HepG2 (cell line): ENCODE measurements around the gene ZNF318. TPM values are rescaled to one million over a fixed set of nuclear protein-coding genes. Genes with fewer than 3 reads are reported as not detected.

Experiments used
- GATA4 ChIP-seq: sonication (generic); IDR thresholded peaks from 2 replicates; pipeline ENCODE4 v1.6.1; 2016; ENCODE audit warnings: antibody characterized with exemption, low read depth, borderline replicate concordance
- MED1 ChIP-seq: sonication (generic); formaldehyde crosslinking; IDR thresholded peaks from 2 replicates; pipeline ENCODE4 v1.4.0; 2020; ENCODE audit warnings: missing genetic modification reagents
- POGZ ChIP-seq: sonication (generic); formaldehyde crosslinking; IDR thresholded peaks from 2 replicates; pipeline ENCODE4 v1.4.0; 2020; ENCODE audit warnings: mild to moderate bottlenecking, missing genetic modification reagents
- RARG ChIP-seq: sonication (generic); formaldehyde crosslinking; IDR thresholded peaks from 2 replicates; pipeline ENCODE4 v1.4.0; 2020; ENCODE audit warnings: low read depth, mild to moderate bottlenecking, missing genetic modification reagents
- SSRP1 ChIP-seq: IDR thresholded peaks from 2 replicates; pipeline ENCODE4 v1.6.1; 2016; ENCODE audit warnings: control low read depth
- ZNF30 ChIP-seq: sonication (generic); formaldehyde crosslinking; IDR thresholded peaks from 2 replicates; pipeline ENCODE4 v1.5.0; 2020; ENCODE audit warnings: mild to moderate bottlenecking, missing genetic modification reagents
- ZNF44 ChIP-seq: sonication (generic); formaldehyde crosslinking; IDR thresholded peaks from 2 replicates; pipeline ENCODE4 v1.5.1; 2020; ENCODE audit warnings: mild to moderate bottlenecking, missing genetic modification reagents
- ZNF501 ChIP-seq: sonication (generic); formaldehyde crosslinking; IDR thresholded peaks from 2 replicates; pipeline ENCODE4 v1.5.1; 2020; ENCODE audit warnings: mild to moderate bottlenecking, moderate library complexity, missing genetic modification reagents
- ZNF550 ChIP-seq: sonication (generic); formaldehyde crosslinking; IDR thresholded peaks from 2 replicates; pipeline ENCODE4 v1.4.0; 2020; ENCODE audit warnings: mild to moderate bottlenecking, missing genetic modification reagents, borderline replicate concordance
- ZNF563 ChIP-seq: sonication (generic); formaldehyde crosslinking; IDR thresholded peaks from 2 replicates; pipeline ENCODE4 v1.8.0; 2022; ENCODE audit warnings: mild to moderate bottlenecking, moderate library complexity, missing genetic modification reagents
- ZNF768 ChIP-seq: sonication (generic); formaldehyde crosslinking; IDR thresholded peaks from 2 replicates; pipeline ENCODE4 v1.4.0; 2020; ENCODE audit warnings: missing genetic modification reagents
- polyA plus RNA-seq, 8 experiments: library from polyadenylated mRNA; depleted of rRNA in 3 of 8; stranded (reverse) in 7 of 8; unstranded in 1 of 8; fragments of >200 nt; fragmentation: Illumina TruSeq in 4 of 8; extraction: Trizol in 4 of 8; gene quantifications; 2 replicates each; pipeline versions ENCODE4 v1.2.1 to v1.2.3, GENCODE V29; 2011 to 2016; ENCODE audit warnings: low read depth in 4 of 8, missing spikeins in 1 of 8, mixed read lengths in 1 of 8; ENCODE audit not compliant: insufficient read depth in 1 of 8
- total RNA-seq, 5 experiments: library from RNA; depleted of rRNA; stranded (reverse); fragments of >200 nt; fragmentation: Illumina TruSeq; extraction: Trizol; gene quantifications; 2 replicates each; pipeline ENCODE4 v1.2.3, GENCODE V29; 2016; ENCODE audit warnings: low read depth in 1 of 5
- TF ChIP-seq, protein P1 (sequence below): sonication (generic); formaldehyde crosslinking; IDR thresholded peaks from 2 replicates; pipeline ENCODE4 v1.4.0; 2020; ENCODE audit warnings: missing genetic modification reagents, borderline replicate concordance
- TF ChIP-seq, protein P2 (sequence below): sonication (generic); formaldehyde crosslinking; IDR thresholded peaks from 2 replicates; pipeline ENCODE4 v1.4.0; 2020; ENCODE audit warnings: missing genetic modification reagents
- TF ChIP-seq, protein P3 (sequence below): sonication (generic); formaldehyde crosslinking; IDR thresholded peaks from 2 replicates; pipeline ENCODE4 v1.5.0; 2020; ENCODE audit warnings: mild to moderate bottlenecking, missing genetic modification reagents
- TF ChIP-seq, protein P4 (sequence below): IDR thresholded peaks from 2 replicates; pipeline ENCODE4 v1.6.1; 2012; ENCODE audit warnings: low read depth, low read length, improper control_type of control experiment

Gene ZNF318
- total and polyA plus RNA-seq, 2 of the 13 experiments (the other 11 are each of a cell fraction or from before 2014, with no cell fraction given): 13.0 to 14.5 TPM

DNA sequence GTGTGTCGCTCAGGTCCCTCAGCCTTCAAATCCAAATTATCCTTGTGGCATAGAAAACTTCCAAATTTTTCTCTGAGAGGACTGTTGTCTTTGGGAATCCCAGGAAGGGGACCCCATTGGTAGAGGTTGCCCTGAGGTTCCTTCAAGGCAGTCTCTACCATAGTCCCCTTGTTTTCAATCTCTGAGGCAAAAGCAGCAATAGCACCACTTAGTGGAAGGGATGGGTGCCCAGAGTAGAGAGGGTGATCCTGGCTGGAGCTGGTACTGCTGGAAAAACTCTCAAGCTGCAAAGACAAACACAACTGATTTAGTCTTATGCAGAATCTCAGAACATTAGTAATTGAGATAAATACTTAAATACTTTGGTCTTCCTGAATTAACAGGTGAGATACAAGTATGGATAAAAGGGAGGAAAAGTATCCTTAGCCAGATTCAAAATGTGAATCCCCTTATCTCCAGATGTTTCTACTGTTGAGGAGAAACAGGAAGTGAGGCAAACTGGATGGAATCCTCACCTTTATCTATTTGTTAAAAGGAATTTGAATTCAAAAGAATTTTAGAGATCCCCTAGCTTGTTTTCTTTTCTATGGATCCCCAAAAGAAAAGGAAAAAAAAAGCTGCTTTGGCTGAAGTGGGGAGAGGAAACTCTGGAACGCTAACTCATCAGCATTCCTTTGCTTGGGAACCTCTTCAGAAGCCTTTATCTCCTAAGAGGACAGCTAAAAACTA lies 13.4 kb downstream of the ZNF318 start (continued):
- TF ChIP-seq, protein P1, sequence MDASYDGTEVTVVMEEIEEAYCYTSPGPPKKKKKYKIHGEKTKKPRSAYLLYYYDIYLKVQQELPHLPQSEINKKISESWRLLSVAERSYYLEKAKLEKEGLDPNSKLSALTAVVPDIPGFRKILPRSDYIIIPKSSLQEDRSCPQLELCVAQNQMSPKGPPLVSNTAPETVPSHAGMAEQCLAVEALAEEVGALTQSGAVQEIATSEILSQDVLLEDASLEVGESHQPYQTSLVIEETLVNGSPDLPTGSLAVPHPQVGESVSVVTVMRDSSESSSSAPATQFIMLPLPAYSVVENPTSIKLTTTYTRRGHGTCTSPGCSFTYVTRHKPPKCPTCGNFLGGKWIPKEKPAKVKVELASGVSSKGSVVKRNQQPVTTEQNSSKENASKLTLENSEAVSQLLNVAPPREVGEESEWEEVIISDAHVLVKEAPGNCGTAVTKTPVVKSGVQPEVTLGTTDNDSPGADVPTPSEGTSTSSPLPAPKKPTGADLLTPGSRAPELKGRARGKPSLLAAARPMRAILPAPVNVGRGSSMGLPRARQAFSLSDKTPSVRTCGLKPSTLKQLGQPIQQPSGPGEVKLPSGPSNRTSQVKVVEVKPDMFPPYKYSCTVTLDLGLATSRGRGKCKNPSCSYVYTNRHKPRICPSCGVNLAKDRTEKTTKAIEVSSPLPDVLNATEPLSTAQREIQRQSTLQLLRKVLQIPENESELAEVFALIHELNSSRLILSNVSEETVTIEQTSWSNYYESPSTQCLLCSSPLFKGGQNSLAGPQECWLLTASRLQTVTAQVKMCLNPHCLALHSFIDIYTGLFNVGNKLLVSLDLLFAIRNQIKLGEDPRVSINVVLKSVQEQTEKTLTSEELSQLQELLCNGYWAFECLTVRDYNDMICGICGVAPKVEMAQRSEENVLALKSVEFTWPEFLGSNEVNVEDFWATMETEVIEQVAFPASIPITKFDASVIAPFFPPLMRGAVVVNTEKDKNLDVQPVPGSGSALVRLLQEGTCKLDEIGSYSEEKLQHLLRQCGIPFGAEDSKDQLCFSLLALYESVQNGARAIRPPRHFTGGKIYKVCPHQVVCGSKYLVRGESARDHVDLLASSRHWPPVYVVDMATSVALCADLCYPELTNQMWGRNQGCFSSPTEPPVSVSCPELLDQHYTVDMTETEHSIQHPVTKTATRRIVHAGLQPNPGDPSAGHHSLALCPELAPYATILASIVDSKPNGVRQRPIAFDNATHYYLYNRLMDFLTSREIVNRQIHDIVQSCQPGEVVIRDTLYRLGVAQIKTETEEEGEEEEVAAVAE: no peak; the same call in 1 of the 2 replicates
- TF ChIP-seq ZNF30 (CRISPR knock-in tag): no peak
- TF ChIP-seq RARG (CRISPR knock-in tag): no peak
- no peak for TF ChIP-seq ZNF563 (CRISPR knock-in tag)
- no peak for TF ChIP-seq ZNF501 (CRISPR knock-in tag)
- TF ChIP-seq GATA4: no peak
- no peak for TF ChIP-seq MED1
- TF ChIP-seq POGZ (CRISPR knock-in tag): no peak
- no peak for TF ChIP-seq ZNF768 (CRISPR knock-in tag)
- TF ChIP-seq SSRP1: no peak
- TF ChIP-seq, protein P2, sequence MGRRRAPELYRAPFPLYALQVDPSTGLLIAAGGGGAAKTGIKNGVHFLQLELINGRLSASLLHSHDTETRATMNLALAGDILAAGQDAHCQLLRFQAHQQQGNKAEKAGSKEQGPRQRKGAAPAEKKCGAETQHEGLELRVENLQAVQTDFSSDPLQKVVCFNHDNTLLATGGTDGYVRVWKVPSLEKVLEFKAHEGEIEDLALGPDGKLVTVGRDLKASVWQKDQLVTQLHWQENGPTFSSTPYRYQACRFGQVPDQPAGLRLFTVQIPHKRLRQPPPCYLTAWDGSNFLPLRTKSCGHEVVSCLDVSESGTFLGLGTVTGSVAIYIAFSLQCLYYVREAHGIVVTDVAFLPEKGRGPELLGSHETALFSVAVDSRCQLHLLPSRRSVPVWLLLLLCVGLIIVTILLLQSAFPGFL (CRISPR knock-in tag): no peak
- TF ChIP-seq, protein P3, sequence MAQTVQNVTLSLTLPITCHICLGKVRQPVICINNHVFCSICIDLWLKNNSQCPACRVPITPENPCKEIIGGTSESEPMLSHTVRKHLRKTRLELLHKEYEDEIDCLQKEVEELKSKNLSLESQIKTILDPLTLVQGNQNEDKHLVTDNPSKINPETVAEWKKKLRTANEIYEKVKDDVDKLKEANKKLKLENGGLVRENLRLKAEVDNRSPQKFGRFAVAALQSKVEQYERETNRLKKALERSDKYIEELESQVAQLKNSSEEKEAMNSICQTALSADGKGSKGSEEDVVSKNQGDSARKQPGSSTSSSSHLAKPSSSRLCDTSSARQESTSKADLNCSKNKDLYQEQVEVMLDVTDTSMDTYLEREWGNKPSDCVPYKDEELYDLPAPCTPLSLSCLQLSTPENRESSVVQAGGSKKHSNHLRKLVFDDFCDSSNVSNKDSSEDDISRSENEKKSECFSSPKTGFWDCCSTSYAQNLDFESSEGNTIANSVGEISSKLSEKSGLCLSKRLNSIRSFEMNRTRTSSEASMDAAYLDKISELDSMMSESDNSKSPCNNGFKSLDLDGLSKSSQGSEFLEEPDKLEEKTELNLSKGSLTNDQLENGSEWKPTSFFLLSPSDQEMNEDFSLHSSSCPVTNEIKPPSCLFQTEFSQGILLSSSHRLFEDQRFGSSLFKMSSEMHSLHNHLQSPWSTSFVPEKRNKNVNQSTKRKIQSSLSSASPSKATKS (CRISPR knock-in tag): no peak
- TF ChIP-seq ZNF550: no peak
- TF ChIP-seq, protein P4, sequence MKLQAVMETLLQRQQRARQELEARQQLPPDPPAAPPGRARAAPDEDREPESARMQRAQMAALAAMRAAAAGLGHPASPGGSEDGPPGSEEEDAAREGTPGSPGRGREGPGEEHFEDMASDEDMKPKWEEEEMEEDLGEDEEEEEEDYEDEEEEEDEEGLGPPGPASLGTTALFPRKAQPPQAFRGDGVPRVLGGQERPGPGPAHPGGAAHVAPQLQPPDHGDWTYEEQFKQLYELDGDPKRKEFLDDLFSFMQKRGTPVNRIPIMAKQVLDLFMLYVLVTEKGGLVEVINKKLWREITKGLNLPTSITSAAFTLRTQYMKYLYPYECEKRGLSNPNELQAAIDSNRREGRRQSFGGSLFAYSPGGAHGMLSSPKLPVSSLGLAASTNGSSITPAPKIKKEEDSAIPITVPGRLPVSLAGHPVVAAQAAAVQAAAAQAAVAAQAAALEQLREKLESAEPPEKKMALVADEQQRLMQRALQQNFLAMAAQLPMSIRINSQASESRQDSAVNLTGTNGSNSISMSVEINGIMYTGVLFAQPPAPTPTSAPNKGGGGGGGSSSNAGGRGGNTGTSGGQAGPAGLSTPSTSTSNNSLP: no peak
- peak; percentile 89; the same call in 1 of the 2 replicates for TF ChIP-seq ZNF44 (CRISPR knock-in tag)
